ENCODE measurements around the gene PAX5.
A peak's percentile ranks its signal among the peaks of the same experiment; 100 is the strongest.

GRCh38 chr9:36980148-36980974 lies 53.7 kb downstream of the PAX5 start:
- TF ChIP-seq CTCF (IDR thresholded peaks at IDR 0.05; ENCODE audit: low read depth, low read length, poor library complexity, severe bottlenecking) (peak; percentile 36), EZH2phosphoT487 (IDR thresholded peaks at IDR 0.05; ENCODE audit: borderline replicate concordance, low read length) (no peak)

Data from DOHH2 (cell line).